ACHN (cell line): ENCODE results near the gene C5AR2.
A peak's percentile ranks its signal among the peaks of the same experiment; 100 is the strongest.
"Not testable (repeated sequence)": the region's sequence is repeated elsewhere in the genome, so short reads cannot be mapped to it uniquely, and the experiment has no call there.

Experiments
- DNase-seq: peaks from one replicate; pipeline ENCODE4 v3.0.0-alpha.2; 2015
- in situ Hi-C: cut with HindIII; loops from 2 replicates; pipeline ENCODE4 v1.10.0; 2017; ENCODE audit warnings: low sequenced_read_pairs, low pct_ligation_motif_present, low pct_unique_long_range_greater_than_20kb

The C5AR2 gene

GRCh38 chr19:47331931-47332547, at the start of gene C5AR2:
TSS of gene C5AR2 (plus strand) at chr19:47332175. CDS start at chr19:47340800, 8,625 bp downstream.
- in situ Hi-C loops = no loop called here
- no peak for DNase-seq

GRCh38 chr19:47283405-47284059, 48.4 kb upstream of the C5AR2 start:
- in situ Hi-C loops = no loop called here

GRCh38 chr19:47284324-47284899, 47.6 kb upstream of the C5AR2 start:
- in situ Hi-C loops = no loop called here
- DNase-seq = peak; percentile 50

More at GRCh38 chr19:47283405-47284059, 48.4 kb upstream of the C5AR2 start:
- no peak for DNase-seq

- peak; percentile 71 for DNase-seq
- in situ Hi-C loops = no loop called here
Measured at GRCh38 chr19:47296036-47296435, 35.9 kb upstream of the C5AR2 start.

- DNase-seq, in situ Hi-C loops: not testable (repeated sequence)
Measured at GRCh38 chr19:47300867-47301266, 31.1 kb upstream of the C5AR2 start.

GRCh38 chr19:47302249-47302648, 29.7 kb upstream of the C5AR2 start:
- in situ Hi-C loops = no loop called here
- DNase-seq = no peak

GRCh38 chr19:47303966-47304365, 28.0 kb upstream of the C5AR2 start:
- in situ Hi-C loops = no loop called here
- no peak for DNase-seq

- in situ Hi-C loops = no loop called here
Measured at GRCh38 chr19:47305309-47305751, 26.6 kb upstream of the C5AR2 start.

GRCh38 chr19:47306303-47306702, 25.7 kb upstream of the C5AR2 start:
- DNase-seq = no peak
- in situ Hi-C loops = no loop called here

More at GRCh38 chr19:47305309-47305751, 26.6 kb upstream of the C5AR2 start:
- DNase-seq = peak; percentile 67

- in situ Hi-C loops = no loop called here
- DNase-seq = no peak
Measured at GRCh38 chr19:47309038-47309437, 22.9 kb upstream of the C5AR2 start.

- DNase-seq = no peak
Measured at GRCh38 chr19:47309608-47310007, 22.4 kb upstream of the C5AR2 start, which contains the start of gene C5AR1. TSS of gene C5AR1 (plus strand) at chr19:47309861. CDS start at chr19:47309896, 35 bp downstream.

GRCh38 chr19:47310323-47310722, 21.7 kb upstream of the C5AR2 start:
- in situ Hi-C loops = no loop called here
- no peak for DNase-seq

More at GRCh38 chr19:47309608-47310007, 22.4 kb upstream of the C5AR2 start, which contains the start of gene C5AR1:
- in situ Hi-C loops = no loop called here

- DNase-seq = no peak
- in situ Hi-C loops = no loop called here
Measured at GRCh38 chr19:47310819-47311218, 21.2 kb upstream of the C5AR2 start.

GRCh38 chr19:47312366-47313006, 19.5 kb upstream of the C5AR2 start:
- in situ Hi-C loops = no loop called here
- DNase-seq = no peak

- in situ Hi-C loops = no loop called here
- DNase-seq = no peak
Measured at GRCh38 chr19:47313754-47314295, 18.1 kb upstream of the C5AR2 start.

GRCh38 chr19:47315125-47315821, 16.7 kb upstream of the C5AR2 start:
- in situ Hi-C loops = no loop called here
- peak; percentile 78 for DNase-seq

- in situ Hi-C loops = no loop called here
- DNase-seq = no peak
Measured at GRCh38 chr19:47316513-47316912, 15.5 kb upstream of the C5AR2 start.
